Endothelial cell of umbilical vein (primary cell): ENCODE measurements around the gene XXYLT1. TPM values are rescaled to one million over a fixed set of nuclear protein-coding genes. Genes with fewer than 3 reads are reported as not detected.

ENCODE experiments used
- BruUV-seq: library from RNA; stranded (reverse); fragments of 400-500 nt; replicated peaks from 2 replicates; lab custom pipeline; 2021; lab: Mats Ljungman, UMichigan
- CTCF ChIA-PET: fragments of 300-600, 350-600 bp; sonication (Branson Sonifier 250); formaldehyde crosslinking; loops from one replicate; lab custom pipeline; 2021; ENCODE audit warnings: antibody characterized with exemption, inconsistent platforms; lab: Charles Lee
- POLR2A ChIA-PET: fragments of 300-600, 350-600 bp; sonication (Branson Sonifier 250); formaldehyde crosslinking; loops from one replicate; lab custom pipeline; 2021; ENCODE audit warnings: antibody characterized with exemption, inconsistent platforms; lab: Charles Lee
- DNase-seq: peaks from one replicate; pipeline ENCODE4 v3.0.0-alpha.2; 2011; ENCODE audit warnings: low read depth, low spot score
- FAIRE-seq: peaks from 2 replicates; lab custom pipeline; 2011; peaks lifted over from hg19 to GRCh38; lab: Jason Lieb, UNC
- H2AFZ ChIP-seq: 2 replicates; pipeline ENCODE4 v1.6.0; 2012; ENCODE audit warnings: low read depth, low read length, control low read depth, inconsistent platforms
- H3K27ac ChIP-seq: 2 replicates; pipeline ENCODE4 v1.5.1; 2011; ENCODE audit warnings: low read depth, mild to moderate bottlenecking, control low read depth, low read length, moderate library complexity; ENCODE audit not compliant: insufficient read depth
- H3K27me3 ChIP-seq, 2 experiments: 2 replicates each; pipeline versions ENCODE4 v1.6.0 to v1.6.1; 2011; ENCODE audit warnings: low read length in 2 of 2, mixed read lengths in 1 of 2; ENCODE audit not compliant: control insufficient read depth in 2 of 2, insufficient read depth in 2 of 2
- H3K36me3 ChIP-seq, 2 experiments: 2 replicates in 1 of 2; 3 replicates in 1 of 2; pipeline ENCODE4 v1.5.1; 2011; ENCODE audit warnings: low read length in 2 of 2, mild to moderate bottlenecking in 1 of 2, moderate library complexity in 1 of 2; ENCODE audit not compliant: control insufficient read depth in 2 of 2, insufficient read depth in 2 of 2; ENCODE audit errors: extremely low read depth in 1 of 2
- H3K4me1 ChIP-seq: 3 replicates; pipeline ENCODE4 v1.5.1; 2011; ENCODE audit warnings: mild to moderate bottlenecking, low read length; ENCODE audit not compliant: control insufficient read depth, insufficient read depth; ENCODE audit errors: extremely low read depth
- H3K4me2 ChIP-seq: 2 replicates; pipeline ENCODE4 v1.6.1; 2011; ENCODE audit warnings: low read length, control low read depth, mixed read lengths; ENCODE audit not compliant: insufficient read depth
- H3K4me3 ChIP-seq, 3 experiments: fragments of 200-600 bp in 1 of 3; sonication (generic), shearing (Covaris generic) in 1 of 3; replicated peaks in 1 of 3; 2 replicates each; pipeline ENCODE4 v1.5.1; 2011 to 2016; ENCODE audit warnings: control low read depth in 3 of 3, low read length in 3 of 3, mild to moderate bottlenecking in 2 of 3, inconsistent platforms in 1 of 3, low read depth in 1 of 3, moderate library complexity in 1 of 3; ENCODE audit not compliant: insufficient read depth in 1 of 3
- H3K79me2 ChIP-seq: 2 replicates; pipeline ENCODE4 v1.6.0; 2012; ENCODE audit warnings: low read length, inconsistent platforms; ENCODE audit not compliant: control insufficient read depth, insufficient read depth
- H3K9ac ChIP-seq: replicated peaks from 2 replicates; pipeline ENCODE3; 2011; ENCODE audit warnings: low read length, control low read depth; ENCODE audit not compliant: insufficient read depth; ENCODE audit errors: extremely low read depth
- H3K9me1 ChIP-seq: replicated peaks from 3 replicates; pipeline ENCODE4 v1.6.0; 2011; ENCODE audit warnings: mild to moderate bottlenecking, low read length; ENCODE audit not compliant: control insufficient read depth, insufficient read depth; ENCODE audit errors: extremely low read depth
- H3K9me3 ChIP-seq: replicated peaks from 2 replicates; pipeline ENCODE4 v1.5.1; 2012; ENCODE audit warnings: low read length, inconsistent platforms; ENCODE audit not compliant: control insufficient read depth, insufficient read depth
- H4K20me1 ChIP-seq: replicated peaks from 2 replicates; pipeline ENCODE3; 2011; ENCODE audit warnings: mild to moderate bottlenecking, low read length; ENCODE audit not compliant: control insufficient read depth, insufficient read depth; ENCODE audit errors: extremely low read depth
- EZH2 ChIP-seq: IDR thresholded peaks from 2 replicates; pipeline ENCODE4 v1.6.1; 2012; ENCODE audit warnings: borderline replicate concordance, low read depth, mild to moderate bottlenecking, moderate library complexity, low read length, inconsistent platforms; ENCODE audit not compliant: severe bottlenecking
- FOS ChIP-seq: IDR thresholded peaks from 2 replicates; pipeline ENCODE4 v1.6.1; 2011; ENCODE audit warnings: mild to moderate bottlenecking, low read length, moderate library complexity, borderline replicate concordance; ENCODE audit not compliant: insufficient read depth
- GATA2 ChIP-seq: IDR thresholded peaks from 2 replicates; pipeline ENCODE4 v1.7.0; 2011; ENCODE audit warnings: low read depth, mild to moderate bottlenecking, moderate library complexity, mixed read lengths, low read length; ENCODE audit not compliant: insufficient read length, insufficient read depth
- JUN ChIP-seq: IDR thresholded peaks from 2 replicates; pipeline ENCODE4 v1.6.1; 2011; ENCODE audit warnings: borderline replicate concordance, low read depth; ENCODE audit not compliant: insufficient read length, insufficient read depth
- MYC ChIP-seq: IDR thresholded peaks from one replicate; pipeline ENCODE4 v1.6.1; 2011; ENCODE audit warnings: mild to moderate bottlenecking, low read depth, low read length
- POLR2A ChIP-seq: IDR thresholded peaks from 2 replicates; pipeline ENCODE4 v1.6.1; 2012; ENCODE audit warnings: low read depth, mild to moderate bottlenecking, control low read depth, low read length
- POLR2AphosphoS5 ChIP-seq: IDR thresholded peaks from 2 replicates; pipeline ENCODE4 v1.6.1; 2012; ENCODE audit warnings: low read depth, mild to moderate bottlenecking, control low read depth, low read length, moderate library complexity; ENCODE audit not compliant: insufficient read depth
- dilution Hi-C: fragments of 300-500 bp; cut with MboI; formaldehyde crosslinking; loops from one replicate; pipeline ENCODE4 v1.15.0; 2019; ENCODE audit warnings: low sequenced_read_pairs; ENCODE audit not compliant: extremely low pct_ligation_motif_present
- intact Hi-C: fragments of 100-400 bp; cut with micrococcal nuclease; formaldehyde crosslinking; loops from one replicate; pipeline ENCODE4 v1.10.0; 2022
- polyA plus RNA-seq, 4 experiments: library from polyadenylated mRNA; depleted of rRNA in 3 of 4; stranded (reverse) in 3 of 4; unstranded in 1 of 4; fragments of >200 nt; gene quantifications; 2 replicates each; pipeline versions ENCODE4 v1.2.1 to v1.2.3, GENCODE V29; 2011 to 2012; ENCODE audit warnings: missing spikeins in 1 of 4
- total RNA-seq: library from RNA; stranded (reverse); gene quantifications from 2 replicates; pipeline ENCODE4 v1.2.3, GENCODE V29; 2021
- TF ChIP-seq, protein P1 (sequence below): IDR thresholded peaks from 2 replicates; pipeline ENCODE4 v1.6.1; 2011; ENCODE audit not compliant: insufficient read depth, insufficient read length
- TF ChIP-seq, protein P2 (sequence below), 2 donors: IDR thresholded peaks; 1 replicate in 1 of 2; 2 replicates in 1 of 2; pipeline ENCODE4 v1.5.1; 2011; ENCODE audit warnings: low read length in 2 of 2, mild to moderate bottlenecking in 2 of 2, moderate library complexity in 2 of 2, control low read depth in 1 of 2, inconsistent platforms in 1 of 2, low read depth in 1 of 2; ENCODE audit not compliant: insufficient read depth in 1 of 2; ENCODE audit errors: extremely low read depth in 1 of 2

The XXYLT1 gene
- total and polyA plus RNA-seq, 2 donors (not counting 3 experiments of a cell fraction or from before 2014, with no cell fraction given), result 54.4 to 78.1 TPM

GRCh38 chr3:195159814-195160165 is 111.2 kb downstream of the XXYLT1 start:
- dilution Hi-C loops (no loop called here), intact Hi-C loops (loop anchor here (1.0 kb wide), 6 partner anchors 9 to 229 kb away; no protein-coding TSS in a partner anchor)
- DNase-seq (no peak), FAIRE-seq (no peak)
- Histone ChIP-seq H3K9me3 (no peaks in the 10 kb centered on the region), H3K36me3 (no peaks in the 10 kb centered on the region), H3K9ac (peak overlapping the region; percentile 70), H3K4me3 (no peak overlapping the region), H3K27ac (peak overlapping the region; percentile 95), H4K20me1 (no peaks in the 10 kb centered on the region), H2AFZ (no peak overlapping the region), H3K9me1 (no peaks in the 10 kb centered on the region), H3K4me2 (peak overlapping the region; percentile 58), H3K79me2 (peaks cover 8% of the 10 kb centered on the region), H3K4me1 (peaks cover 88% of the 10 kb centered on the region), H3K27me3 (no peaks in the 10 kb centered on the region)
- TF ChIP-seq, protein P1, sequence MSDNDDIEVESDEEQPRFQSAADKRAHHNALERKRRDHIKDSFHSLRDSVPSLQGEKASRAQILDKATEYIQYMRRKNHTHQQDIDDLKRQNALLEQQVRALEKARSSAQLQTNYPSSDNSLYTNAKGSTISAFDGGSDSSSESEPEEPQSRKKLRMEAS, result no peak
- no peak for TF ChIP-seq POLR2AphosphoS5
- TF ChIP-seq, protein P2, sequence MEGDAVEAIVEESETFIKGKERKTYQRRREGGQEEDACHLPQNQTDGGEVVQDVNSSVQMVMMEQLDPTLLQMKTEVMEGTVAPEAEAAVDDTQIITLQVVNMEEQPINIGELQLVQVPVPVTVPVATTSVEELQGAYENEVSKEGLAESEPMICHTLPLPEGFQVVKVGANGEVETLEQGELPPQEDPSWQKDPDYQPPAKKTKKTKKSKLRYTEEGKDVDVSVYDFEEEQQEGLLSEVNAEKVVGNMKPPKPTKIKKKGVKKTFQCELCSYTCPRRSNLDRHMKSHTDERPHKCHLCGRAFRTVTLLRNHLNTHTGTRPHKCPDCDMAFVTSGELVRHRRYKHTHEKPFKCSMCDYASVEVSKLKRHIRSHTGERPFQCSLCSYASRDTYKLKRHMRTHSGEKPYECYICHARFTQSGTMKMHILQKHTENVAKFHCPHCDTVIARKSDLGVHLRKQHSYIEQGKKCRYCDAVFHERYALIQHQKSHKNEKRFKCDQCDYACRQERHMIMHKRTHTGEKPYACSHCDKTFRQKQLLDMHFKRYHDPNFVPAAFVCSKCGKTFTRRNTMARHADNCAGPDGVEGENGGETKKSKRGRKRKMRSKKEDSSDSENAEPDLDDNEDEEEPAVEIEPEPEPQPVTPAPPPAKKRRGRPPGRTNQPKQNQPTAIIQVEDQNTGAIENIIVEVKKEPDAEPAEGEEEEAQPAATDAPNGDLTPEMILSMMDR (IDR thresholded peaks at IDR 0.05; ENCODE audit: extremely low read depth in 1 of 2, insufficient read depth in 1 of 2, low read depth in 1 of 2, low read length in 2 of 2), result no peak
- TF ChIP-seq EZH2, result no peak
- TF ChIP-seq MYC, result no peak
- TF ChIP-seq GATA2, result no peak
- TF ChIP-seq POLR2A, result no peak
- no peak for TF ChIP-seq JUN
- TF ChIP-seq FOS, result no peak
- ChIA-PET POLR2A (interaction anchor here (1.5 to 2.3 kb wide), 3 partner anchors 9 to 473 kb away, joined by 4 to 11 read pairs (median 5); no protein-coding TSS in a partner anchor), CTCF (interaction anchor here (1.0 to 2.3 kb wide), 11 partner anchors 9 to 488 kb away, joined by 3 to 7 read pairs (median 5); partner anchors contain the start of gene LSG1)
- TSS peak; percentile 55 for BruUV-seq
